Aorta (tissue), 5 donors: ENCODE data around the gene TMEM131L. TPM values are rescaled to one million over a fixed set of nuclear protein-coding genes. Genes with fewer than 3 reads are reported as not detected.
A peak's percentile ranks its signal among the peaks of the same experiment; 100 is the strongest.

Experiments
- ATAC-seq: fragments of 200-7000 bp; cut with Tn5 transposase; one replicate; pipeline ENCODE4 v1.9.1; 2022; ENCODE audit warnings: moderate library complexity; ENCODE audit not compliant: low FRiP score
- DNase-seq, 2 donors: peaks; one replicate each; pipeline ENCODE4 v3.0.0-alpha.2; 2020
- H3K27ac ChIP-seq, 2 donors: one replicate each; pipeline ENCODE4 v1.5.1; 2013; ENCODE audit warnings: low read length in 2 of 2, mild to moderate bottlenecking in 2 of 2, moderate library complexity in 2 of 2, control low read depth in 1 of 2, inconsistent platforms in 1 of 2, low read depth in 1 of 2
- H3K27me3 ChIP-seq, 2 donors: one replicate each; pipeline ENCODE4 v1.6.1; 2013; ENCODE audit warnings: control low read depth in 1 of 2, low read length in 1 of 2, mild to moderate bottlenecking in 1 of 2, moderate library complexity in 1 of 2; ENCODE audit not compliant: insufficient read depth in 2 of 2, control insufficient read depth in 1 of 2
- H3K36me3 ChIP-seq, 2 donors: one replicate each; pipeline ENCODE4 v1.6.1; 2013; ENCODE audit warnings: control low read depth in 1 of 2, low read length in 1 of 2, mild to moderate bottlenecking in 1 of 2; ENCODE audit not compliant: insufficient read depth in 2 of 2, control insufficient read depth in 1 of 2
- H3K4me1 ChIP-seq, 2 donors: one replicate each; pipeline ENCODE4 v1.6.1; 2013; ENCODE audit warnings: low read length in 2 of 2, control low read depth in 1 of 2, mild to moderate bottlenecking in 1 of 2, moderate library complexity in 1 of 2; ENCODE audit not compliant: insufficient read depth in 2 of 2, control insufficient read depth in 1 of 2
- H3K4me3 ChIP-seq, 2 donors: one replicate each; pipeline ENCODE4 v1.5.1; 2013; ENCODE audit warnings: low read length in 2 of 2, control low read depth in 1 of 2, mild to moderate bottlenecking in 1 of 2
- H3K9me3 ChIP-seq: one replicate; pipeline ENCODE4 v1.6.1; 2013; ENCODE audit warnings: mild to moderate bottlenecking, low read length; ENCODE audit not compliant: control insufficient read depth
- WGBS, 2 donors: extraction: QIAGEN DNeasy Blood & Tissue Kit; methylation state at CpG; one replicate each; pipeline ENCODE4 v1.1.7; 2013; 5-methylcytosine and 5-hydroxymethylcytosine counted together
- intact Hi-C, 2 donors: fragments of 100-400 bp; cut with DNase I; formaldehyde crosslinking; loops; one replicate each; pipeline versions ENCODE4 v1.14.2 to v1.15.0; 2022
- polyA plus RNA-seq, 2 donors: library from polyadenylated mRNA; stranded (reverse); fragments of 200-250 nt; gene quantifications; one replicate each; pipeline ENCODE4 v1.2.3, GENCODE V29; 2013
- total RNA-seq, 2 donors: library from RNA; stranded (reverse); fragmentation: NEBNext Ultra II Directional; extraction: Animal tissue kit (Norgen Biotek cat#: 25700); gene quantifications; one replicate each; pipeline ENCODE4 v1.2.1, GENCODE V29; 2021
- donor health status: healthy with polysubstance abuse.
- donor health status: Bipolar disorder and iron deficiency.
- donor health status: DM: no; HTN: no; CAD: no.
- donor health status: DM: no; HTN: no; CAD: no.
- donor health status: DM: yes; HTN: yes; CAD: no.

The TMEM131L gene
- total and polyA plus RNA-seq, 4 donors = 2.0 to 22.5 (median 17.5) TPM

DNA sequence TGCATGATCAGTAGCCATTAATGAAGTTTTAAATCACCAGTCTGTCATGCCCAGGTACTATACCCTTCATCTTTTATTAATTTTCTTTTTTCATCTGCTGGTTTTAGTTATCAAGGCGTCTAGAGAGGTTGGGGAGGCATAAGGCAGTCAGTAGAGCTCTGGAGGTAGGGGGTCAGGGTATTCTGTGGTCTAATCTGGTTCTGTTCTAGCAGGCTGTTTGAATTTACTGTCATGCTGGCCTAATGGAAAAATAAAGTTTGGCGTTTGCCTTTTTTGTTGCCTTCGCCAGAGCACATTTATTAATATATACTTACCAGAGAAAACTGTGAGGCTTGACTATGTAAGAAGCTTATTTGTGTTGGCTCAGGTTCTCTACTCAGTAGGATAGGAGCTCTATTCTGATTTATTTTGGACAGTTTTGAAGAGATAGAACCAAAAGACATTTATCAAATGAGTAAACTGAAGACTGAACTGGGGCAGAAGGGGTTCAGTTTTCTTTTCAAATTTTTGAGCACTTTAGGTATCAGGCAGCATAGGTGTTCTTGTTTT is 46.9 kb downstream of the TMEM131L start:
- 19 to 21% methylated on average over 3 of the region's 3 CpGs for WGBS, 2 donors
- Histone ChIP-seq H3K4me1 (peaks cover 3 to 7% of the 10 kb centered on the region in 2 donors), H3K4me3 (no peak overlapping the region), H3K27me3 (no peaks in the 10 kb centered on the region), H3K27ac (peak overlapping the region; percentile 18 to 42), H3K36me3 (no peaks in the 10 kb centered on the region), H3K9me3 (no peaks in the 10 kb centered on the region)
- intact Hi-C loops = loop anchor here in 1 of 2 donors (5.0 kb wide), 1 partner anchor 59 kb away; no protein-coding TSS in a partner anchor
- DNase-seq (no peak), ATAC-seq (peak; percentile 75)

DNA sequence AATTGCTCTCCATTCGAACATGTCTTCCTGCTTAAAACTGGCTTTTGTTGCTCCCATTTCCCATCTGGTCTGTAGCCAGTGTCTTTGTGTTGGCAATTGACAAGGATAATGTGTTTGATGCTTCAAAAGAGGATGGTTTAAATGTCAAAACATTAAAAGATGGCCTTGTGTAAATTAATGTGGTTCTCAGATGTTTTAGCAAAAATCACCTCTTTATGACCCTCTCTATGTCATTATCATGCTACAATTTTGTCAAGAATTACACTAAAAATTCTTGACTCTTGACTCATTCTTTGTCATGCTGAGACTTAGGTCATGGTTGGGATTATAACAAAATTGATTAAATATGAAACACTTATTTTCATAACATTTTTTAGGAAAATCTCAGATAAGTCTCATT is 47.4 kb downstream of the TMEM131L start:
- DNase-seq (no peak), ATAC-seq (peak; percentile 72)
- Histone ChIP-seq H3K27me3 (no peaks in the 10 kb centered on the region), H3K4me1 (peaks cover 3 to 7% of the 10 kb centered on the region in 2 donors), H3K4me3 (no peak overlapping the region), H3K36me3 (no peaks in the 10 kb centered on the region), H3K27ac (peak overlapping the region; percentile 18 to 25), H3K9me3 (no peaks in the 10 kb centered on the region)
- intact Hi-C loops = loop anchor here in 1 of 2 donors (5.0 kb wide), 1 partner anchor 59 kb away; no protein-coding TSS in a partner anchor
- WGBS, 2 donors = 7% methylated on average over 1 of the region's 1 CpG

DNA sequence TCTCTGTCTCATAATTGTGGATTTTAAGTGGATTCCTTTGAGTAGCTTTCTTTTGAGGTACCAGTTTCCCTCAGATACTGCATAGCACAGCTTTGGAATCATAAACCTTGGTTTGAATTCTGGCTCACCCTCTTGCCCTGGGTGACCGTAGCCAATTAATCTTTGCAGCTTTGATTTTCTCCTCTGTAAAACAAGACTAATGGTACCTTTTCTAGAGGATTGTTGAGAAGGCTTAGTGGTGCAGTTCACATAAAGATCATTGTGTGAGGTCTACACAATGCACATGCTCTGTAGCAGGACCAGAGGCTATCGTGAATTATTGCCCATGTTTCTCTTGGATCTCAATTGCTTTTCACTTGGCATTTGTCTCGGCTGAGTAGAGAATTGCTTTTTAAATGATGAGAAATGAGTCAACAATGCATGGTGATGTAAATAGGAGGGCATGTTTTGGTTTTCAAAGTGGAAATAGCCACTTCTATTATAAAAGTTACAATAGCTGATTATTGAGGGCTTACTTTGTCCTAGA is 47.9 kb downstream of the TMEM131L start:
- H3K4me1 ChIP-seq = peaks cover 3 to 10% of the 10 kb centered on the region in 2 donors
- peak; percentile 42 for ATAC-seq
- no peaks in the 10 kb centered on the region for H3K36me3 ChIP-seq
- H3K4me3 ChIP-seq = no peak overlapping the region
- DNase-seq = no peak
- WGBS, 2 donors = 4 to 6% methylated on average over 3 of the region's 3 CpGs
- no peaks in the 10 kb centered on the region for H3K9me3 ChIP-seq
- intact Hi-C loops = loop anchor here in 1 of 2 donors (5.0 kb wide), 1 partner anchor 58 kb away; no protein-coding TSS in a partner anchor
- no peaks in the 10 kb centered on the region for H3K27me3 ChIP-seq
- H3K27ac ChIP-seq = peak overlapping the region in 1 of 2 donors; percentile 59

DNA sequence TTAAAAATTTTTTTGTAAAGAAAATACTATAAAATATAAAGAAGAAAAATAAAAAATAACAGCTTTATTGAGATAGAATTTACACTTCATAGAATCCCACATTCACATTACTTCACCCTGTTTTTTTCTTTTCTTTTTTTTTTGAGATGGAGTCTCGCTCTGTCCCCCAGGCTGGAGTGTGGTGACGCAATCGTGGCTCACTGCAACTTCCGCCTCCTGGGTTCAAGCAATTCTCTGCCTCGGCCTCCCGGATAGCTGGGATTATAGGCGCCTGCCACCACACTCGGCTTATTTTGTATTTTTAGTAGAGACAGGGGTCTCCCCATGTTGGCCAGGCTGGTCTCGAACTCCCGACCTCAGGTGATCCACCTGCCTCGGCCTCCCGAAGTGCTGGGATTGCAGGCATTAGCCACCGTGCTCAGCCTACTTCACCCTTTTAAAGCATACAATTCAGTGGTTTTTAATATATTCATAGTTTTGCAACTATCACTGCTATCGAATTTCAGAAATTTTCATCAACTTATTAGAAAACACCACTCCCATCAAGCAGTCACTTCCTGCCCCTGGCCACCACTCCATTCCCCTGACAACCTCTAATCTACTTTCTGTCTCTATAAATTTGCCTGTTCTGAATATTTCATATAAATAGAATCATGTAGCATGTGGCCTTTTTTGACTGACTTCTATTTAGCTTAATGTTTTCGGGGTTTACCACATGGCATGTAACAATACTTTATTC is 48.7 kb downstream of the TMEM131L start:
- WGBS, 2 donors = 92 to 97% methylated on average over 15 of the region's 15 CpGs
- ATAC-seq (no peak), DNase-seq (peak in 1 of 2 donors; percentile 60)
- H3K4me1 ChIP-seq = peaks cover 3 to 15% of the 10 kb centered on the region in 2 donors
- intact Hi-C loops = loop anchor here in 1 of 2 donors (5.0 kb wide), 1 partner anchor 57 kb away; no protein-coding TSS in a partner anchor
- no peaks in the 10 kb centered on the region for H3K36me3 ChIP-seq
- H3K27me3 ChIP-seq = no peaks in the 10 kb centered on the region
- peak overlapping the region in 1 of 2 donors; percentile 26 for H3K27ac ChIP-seq
- H3K4me3 ChIP-seq = no peak overlapping the region
- H3K9me3 ChIP-seq = no peaks in the 10 kb centered on the region

DNA sequence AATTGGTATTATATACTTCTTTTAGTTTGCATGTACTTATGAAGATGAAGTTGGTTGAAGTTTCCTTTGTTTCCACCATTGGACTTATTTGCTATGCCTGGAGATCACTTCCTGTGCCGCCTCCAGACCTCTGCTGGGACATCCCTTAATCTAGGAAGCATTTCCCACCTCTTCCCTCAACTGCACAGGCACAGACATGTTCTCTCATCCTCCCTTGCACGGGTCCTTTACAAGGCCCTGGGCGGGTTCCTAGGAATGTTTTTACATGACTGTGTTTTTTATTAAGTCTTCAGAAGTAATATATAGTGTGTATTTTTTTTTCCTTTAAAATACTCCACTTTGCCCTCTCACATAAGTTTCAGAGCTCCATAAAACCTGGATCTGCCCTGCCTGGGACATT is 51.0 kb downstream of the TMEM131L start:
- WGBS, 2 donors = 92 to 95% methylated on average over 3 of the region's 3 CpGs
- DNase-seq (no peak), ATAC-seq (no peak)
- Histone ChIP-seq H3K27ac (no peak overlapping the region), H3K36me3 (no peaks in the 10 kb centered on the region), H3K4me3 (no peak overlapping the region), H3K27me3 (no peaks in the 10 kb centered on the region), H3K4me1 (peaks cover 0 to 15% of the 10 kb centered on the region in 2 donors), H3K9me3 (no peaks in the 10 kb centered on the region)
- intact Hi-C loops = no loop called here

DNA sequence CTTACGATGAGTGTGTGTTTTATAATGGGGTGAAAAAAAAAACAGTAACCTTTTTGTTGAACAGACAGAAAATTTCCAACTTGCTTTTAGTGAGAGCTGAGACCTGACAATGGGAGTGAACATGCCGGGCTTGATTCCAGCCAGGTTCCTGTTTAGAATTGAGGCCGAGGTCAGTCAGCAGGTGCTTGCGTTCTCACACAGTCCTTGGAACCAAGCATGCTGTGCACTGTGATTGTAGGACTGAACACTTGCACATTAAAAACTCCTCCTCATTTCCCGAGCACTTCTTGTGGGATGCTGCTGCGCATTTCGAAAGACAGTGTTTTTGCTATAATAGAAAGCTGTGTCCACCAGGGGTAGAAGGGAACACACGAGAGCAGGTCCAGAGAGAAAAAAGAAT is 51.8 kb downstream of the TMEM131L start:
- intact Hi-C loops = no loop called here
- Histone ChIP-seq H3K36me3 (no peaks in the 10 kb centered on the region), H3K9me3 (no peaks in the 10 kb centered on the region), H3K4me3 (no peak overlapping the region), H3K27ac (peak overlapping the region in 1 of 2 donors; percentile 47), H3K27me3 (no peaks in the 10 kb centered on the region), H3K4me1 (peaks cover 0 to 14% of the 10 kb centered on the region in 2 donors)
- ATAC-seq (no peak), DNase-seq (no peak)
- WGBS, 2 donors = 86 to 88% methylated on average over 8 of the region's 8 CpGs

DNA sequence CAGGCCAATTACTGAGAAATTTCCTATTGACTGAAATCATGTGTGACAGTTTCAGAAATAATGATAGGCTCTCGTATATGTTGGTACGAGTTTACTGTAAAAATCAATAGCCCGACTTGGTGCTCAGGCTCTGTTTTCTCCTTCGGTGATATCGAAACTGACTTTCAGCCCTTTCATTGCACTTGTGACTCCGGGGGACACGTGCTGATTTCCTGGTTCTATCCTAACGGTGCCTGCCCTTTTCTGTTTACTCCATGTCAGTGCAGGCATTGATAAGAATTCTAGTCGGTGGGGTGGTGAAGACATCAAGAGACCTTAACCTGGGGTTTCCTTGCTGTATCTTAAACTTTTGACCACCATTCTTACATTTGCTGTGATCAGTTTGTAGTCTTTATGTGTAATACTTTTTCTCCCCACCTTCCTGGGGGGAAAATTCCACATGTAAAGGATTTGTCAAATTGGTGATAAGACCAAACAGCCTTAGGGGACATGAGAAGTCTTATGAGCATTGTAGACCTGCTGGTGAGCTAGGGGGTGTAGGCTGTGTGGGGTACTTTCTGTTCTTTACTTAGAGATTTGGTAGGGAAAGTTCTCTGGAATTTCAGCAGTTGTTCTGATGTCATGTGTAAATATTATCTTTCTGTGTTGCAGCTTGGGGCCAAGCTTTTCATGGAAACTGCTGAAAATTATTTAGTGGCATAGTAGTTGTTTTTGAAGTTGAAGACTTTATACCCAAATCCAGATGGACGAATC is 52.7 kb downstream of the TMEM131L start:
- no peaks in the 10 kb centered on the region for H3K9me3 ChIP-seq
- no peaks in the 10 kb centered on the region for H3K36me3 ChIP-seq
- H3K27me3 ChIP-seq = no peaks in the 10 kb centered on the region
- ATAC-seq = no peak
- intact Hi-C loops = no loop called here
- H3K4me1 ChIP-seq = peaks cover 0 to 14% of the 10 kb centered on the region in 2 donors
- 65 to 66% methylated on average over 10 of the region's 10 CpGs for WGBS, 2 donors
- no peak overlapping the region for H3K4me3 ChIP-seq
- no peak for DNase-seq
- peak overlapping the region; percentile 33 to 81 for H3K27ac ChIP-seq

DNA sequence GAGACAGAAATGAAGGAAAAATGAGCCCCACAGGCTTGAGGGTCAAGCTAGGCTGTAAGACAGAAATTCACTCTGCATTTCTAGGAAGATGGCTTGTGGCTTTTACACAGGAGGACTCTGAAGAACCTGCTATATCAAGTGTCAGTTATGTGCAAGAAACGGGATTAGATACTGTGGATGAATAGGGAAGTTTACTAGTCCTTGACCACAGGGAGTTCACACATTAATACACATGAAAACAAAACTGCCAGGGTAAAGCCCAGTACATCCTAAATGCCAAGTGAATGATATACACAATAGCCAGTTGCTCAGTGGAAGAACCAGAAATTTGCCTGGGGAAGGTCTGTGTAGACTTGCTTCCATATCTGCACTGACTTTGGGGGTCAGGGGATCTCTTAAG is 53.5 kb downstream of the TMEM131L start:
- no peak for DNase-seq
- ATAC-seq = no peak
- Histone ChIP-seq H3K27me3 (no peaks in the 10 kb centered on the region), H3K4me1 (peaks cover 0 to 18% of the 10 kb centered on the region in 2 donors), H3K9me3 (no peaks in the 10 kb centered on the region), H3K36me3 (no peaks in the 10 kb centered on the region), H3K27ac (peak overlapping the region in 1 of 2 donors; percentile 29), H3K4me3 (no peak overlapping the region)
- WGBS, 2 donors = 87% methylated on average over 1 of the region's 1 CpG
- intact Hi-C loops = no loop called here
